PFSK-1 (cell line): Measurements from ENCODE around the gene SDCCAG8.

ENCODE experiments used
- FOXP2 ChIP-seq: optimal IDR thresholded peaks from 2 replicates; pipeline ENCODE3; 2011; ENCODE audit warnings: borderline replicate concordance, control low read depth, inconsistent platforms; ENCODE audit not compliant: insufficient read depth; ENCODE audit errors: extremely low read length, extremely low read depth
- POLR2AphosphoS5 ChIP-seq: IDR thresholded peaks from 2 replicates; pipeline ENCODE4 v1.6.1; 2012; ENCODE audit warnings: low read depth, mild to moderate bottlenecking, control low read depth, low read length, moderate library complexity
- REST ChIP-seq, 2 experiments: IDR thresholded peaks; 2 replicates each; pipeline versions ENCODE4 v1.6.1 to v1.8.0; 2011 to 2012; ENCODE audit warnings: low read depth in 2 of 2, low read length in 2 of 2, control low read depth in 1 of 2, inconsistent platforms in 1 of 2, mild to moderate bottlenecking in 1 of 2, moderate library complexity in 1 of 2; ENCODE audit not compliant: insufficient read depth in 1 of 2
- SIN3A ChIP-seq: IDR thresholded peaks from 2 replicates; pipeline ENCODE4 v1.6.1; 2012; ENCODE audit warnings: mild to moderate bottlenecking, low read length, moderate library complexity, borderline replicate concordance; ENCODE audit not compliant: insufficient read depth
- TAF1 ChIP-seq: IDR thresholded peaks from 2 replicates; pipeline ENCODE4 v1.6.1; 2012; ENCODE audit warnings: low read length, control low read depth, borderline replicate concordance; ENCODE audit not compliant: insufficient read depth

The SDCCAG8 gene

GRCh38 chr1:243230914-243231313 is 24.9 kb upstream of the SDCCAG8 start:
- no peak for TF ChIP-seq POLR2AphosphoS5
- TF ChIP-seq FOXP2 = no peak
- no peak for TF ChIP-seq SIN3A
- no peak for TF ChIP-seq TAF1
- TF ChIP-seq REST (IDR thresholded peaks at IDR 0.05; ENCODE audit: insufficient read depth in 1 of 2, low read depth in 2 of 2, low read length in 2 of 2) = no peak

GRCh38 chr1:243233908-243234307 is 21.9 kb upstream of the SDCCAG8 start:
- TF ChIP-seq POLR2AphosphoS5 (no peak), TAF1 (no peak), REST (IDR thresholded peaks at IDR 0.05; ENCODE audit: insufficient read depth in 1 of 2, low read depth in 2 of 2, low read length in 2 of 2) (no peak), SIN3A (no peak), FOXP2 (no peak)

GRCh38 chr1:243234978-243235647 is 20.7 kb upstream of the SDCCAG8 start:
- TF ChIP-seq FOXP2 (no peak), SIN3A (no peak), TAF1 (no peak), REST (IDR thresholded peaks at IDR 0.05; ENCODE audit: insufficient read depth in 1 of 2, low read depth in 2 of 2, low read length in 2 of 2) (no peak), POLR2AphosphoS5 (no peak)

- TF ChIP-seq REST (IDR thresholded peaks at IDR 0.05; ENCODE audit: insufficient read depth in 1 of 2, low read depth in 2 of 2, low read length in 2 of 2) (no peak), SIN3A (no peak), FOXP2 (no peak), POLR2AphosphoS5 (no peak), TAF1 (no peak)
Observed at GRCh38 chr1:243236604-243237252, 19.1 kb upstream of the SDCCAG8 start.

DNA sequence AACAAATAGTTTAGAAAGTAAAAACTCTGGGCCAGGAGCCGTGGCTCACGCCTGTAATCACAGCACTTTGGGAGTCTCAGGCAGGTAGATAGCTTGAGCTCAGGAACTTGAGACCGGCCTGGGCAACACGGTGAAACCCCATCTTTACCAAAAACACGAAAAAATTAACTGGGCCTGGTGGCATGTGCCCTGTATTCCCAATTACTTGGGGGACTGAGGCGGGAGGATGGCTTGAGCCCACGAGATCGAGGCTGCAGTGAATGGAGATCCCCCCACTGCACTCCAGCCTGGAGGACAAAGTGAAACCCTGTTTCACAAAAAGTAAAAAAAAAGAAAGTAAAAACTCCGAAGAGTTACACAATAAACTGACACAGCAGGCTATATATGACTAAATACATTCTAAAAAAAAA is 11.4 kb upstream of the SDCCAG8 start:
- TF ChIP-seq POLR2AphosphoS5 = no peak
- TF ChIP-seq SIN3A = no peak
- TF ChIP-seq TAF1 = no peak
- TF ChIP-seq FOXP2 = no peak
- no peak for TF ChIP-seq REST (IDR thresholded peaks at IDR 0.05; ENCODE audit: insufficient read depth in 1 of 2, low read depth in 2 of 2, low read length in 2 of 2)
